Measurements from ENCODE around the gene INSYN2A.

The INSYN2A gene

DNA sequence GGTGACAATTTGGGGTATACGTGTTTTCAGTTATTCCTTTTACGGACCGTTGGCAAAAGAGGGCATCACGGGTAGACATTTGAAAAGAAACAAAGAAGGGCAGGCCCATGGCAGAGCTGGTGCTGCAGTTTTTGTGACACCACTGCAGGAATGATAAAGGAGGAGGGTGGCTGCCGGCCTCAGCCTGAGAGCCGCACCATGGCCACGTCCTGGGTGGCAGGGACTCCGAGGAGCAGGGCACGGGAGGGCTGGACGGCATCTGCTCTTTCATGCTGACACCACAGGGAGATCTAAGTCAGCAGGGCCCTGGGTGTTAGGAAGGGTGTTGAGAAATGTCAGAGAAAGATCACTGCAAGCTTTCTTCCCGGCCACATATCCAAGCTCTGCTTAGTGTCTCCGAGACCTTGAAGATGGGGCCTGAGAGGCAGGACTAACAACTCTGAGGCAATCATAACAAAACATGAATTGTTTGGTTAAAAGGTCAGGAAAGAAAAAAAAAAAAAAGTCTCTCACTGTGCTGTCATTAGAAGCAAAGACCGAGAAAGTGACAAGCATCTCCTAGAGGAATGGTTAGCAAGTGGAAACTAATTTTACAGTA, 36.6 kb downstream of the INSYN2A start:
- Histone ChIP-seq H3K4me3 (replicated peaks; ENCODE audit: insufficient read depth, low read length) (no peak overlapping the region), H3K27me3 (ENCODE audit: insufficient read depth, poor library complexity, severe bottlenecking) (no peaks in the 10 kb centered on the region)
- TF ChIP-seq GABPA (IDR thresholded peaks at IDR 0.05; ENCODE audit: low read depth): no peak
- TF ChIP-seq, protein P1, sequence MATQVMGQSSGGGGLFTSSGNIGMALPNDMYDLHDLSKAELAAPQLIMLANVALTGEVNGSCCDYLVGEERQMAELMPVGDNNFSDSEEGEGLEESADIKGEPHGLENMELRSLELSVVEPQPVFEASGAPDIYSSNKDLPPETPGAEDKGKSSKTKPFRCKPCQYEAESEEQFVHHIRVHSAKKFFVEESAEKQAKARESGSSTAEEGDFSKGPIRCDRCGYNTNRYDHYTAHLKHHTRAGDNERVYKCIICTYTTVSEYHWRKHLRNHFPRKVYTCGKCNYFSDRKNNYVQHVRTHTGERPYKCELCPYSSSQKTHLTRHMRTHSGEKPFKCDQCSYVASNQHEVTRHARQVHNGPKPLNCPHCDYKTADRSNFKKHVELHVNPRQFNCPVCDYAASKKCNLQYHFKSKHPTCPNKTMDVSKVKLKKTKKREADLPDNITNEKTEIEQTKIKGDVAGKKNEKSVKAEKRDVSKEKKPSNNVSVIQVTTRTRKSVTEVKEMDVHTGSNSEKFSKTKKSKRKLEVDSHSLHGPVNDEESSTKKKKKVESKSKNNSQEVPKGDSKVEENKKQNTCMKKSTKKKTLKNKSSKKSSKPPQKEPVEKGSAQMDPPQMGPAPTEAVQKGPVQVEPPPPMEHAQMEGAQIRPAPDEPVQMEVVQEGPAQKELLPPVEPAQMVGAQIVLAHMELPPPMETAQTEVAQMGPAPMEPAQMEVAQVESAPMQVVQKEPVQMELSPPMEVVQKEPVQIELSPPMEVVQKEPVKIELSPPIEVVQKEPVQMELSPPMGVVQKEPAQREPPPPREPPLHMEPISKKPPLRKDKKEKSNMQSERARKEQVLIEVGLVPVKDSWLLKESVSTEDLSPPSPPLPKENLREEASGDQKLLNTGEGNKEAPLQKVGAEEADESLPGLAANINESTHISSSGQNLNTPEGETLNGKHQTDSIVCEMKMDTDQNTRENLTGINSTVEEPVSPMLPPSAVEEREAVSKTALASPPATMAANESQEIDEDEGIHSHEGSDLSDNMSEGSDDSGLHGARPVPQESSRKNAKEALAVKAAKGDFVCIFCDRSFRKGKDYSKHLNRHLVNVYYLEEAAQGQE (IDR thresholded peaks at IDR 0.05; ENCODE audit: insufficient replicate concordance, low read depth): no peak

DNA sequence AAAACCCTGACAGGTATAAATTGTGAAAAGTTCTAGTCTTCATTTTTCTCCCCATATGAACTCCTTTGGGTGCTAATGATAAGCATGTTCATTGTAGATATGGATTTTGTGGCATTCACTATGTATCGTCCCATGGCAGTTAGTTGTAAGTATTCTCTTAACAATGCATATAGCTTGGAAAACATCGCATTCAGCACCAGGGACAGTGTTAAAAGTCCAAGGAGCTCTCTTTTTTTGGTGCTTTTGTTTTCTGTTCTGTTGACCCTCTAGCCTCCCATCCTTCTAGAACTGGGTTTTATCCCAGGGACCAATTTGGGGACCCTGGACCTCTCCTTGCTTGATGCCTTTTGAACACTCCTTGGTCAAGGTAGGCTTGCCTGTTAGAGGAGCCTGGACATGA, 37.7 kb downstream of the INSYN2A start:
- Histone ChIP-seq H3K4me3 (replicated peaks; ENCODE audit: insufficient read depth, low read length) (no peak overlapping the region), H3K27ac (replicated peaks) (no peak overlapping the region), H3K27me3 (ENCODE audit: insufficient read depth, poor library complexity, severe bottlenecking) (no peaks in the 10 kb centered on the region)
- no peak for DNase-seq (ENCODE audit: low read depth in 1 of 2, low spot score in 1 of 2)
- TF ChIP-seq GABPA (IDR thresholded peaks at IDR 0.05; ENCODE audit: low read depth) (no peak), SPI1 (IDR thresholded peaks at IDR 0.05; ENCODE audit: borderline replicate concordance, low read depth) (no peak)
- TF ChIP-seq, protein P1 (IDR thresholded peaks at IDR 0.05; ENCODE audit: insufficient replicate concordance, low read depth): peak; percentile 79
- TF ChIP-seq, protein P2, sequence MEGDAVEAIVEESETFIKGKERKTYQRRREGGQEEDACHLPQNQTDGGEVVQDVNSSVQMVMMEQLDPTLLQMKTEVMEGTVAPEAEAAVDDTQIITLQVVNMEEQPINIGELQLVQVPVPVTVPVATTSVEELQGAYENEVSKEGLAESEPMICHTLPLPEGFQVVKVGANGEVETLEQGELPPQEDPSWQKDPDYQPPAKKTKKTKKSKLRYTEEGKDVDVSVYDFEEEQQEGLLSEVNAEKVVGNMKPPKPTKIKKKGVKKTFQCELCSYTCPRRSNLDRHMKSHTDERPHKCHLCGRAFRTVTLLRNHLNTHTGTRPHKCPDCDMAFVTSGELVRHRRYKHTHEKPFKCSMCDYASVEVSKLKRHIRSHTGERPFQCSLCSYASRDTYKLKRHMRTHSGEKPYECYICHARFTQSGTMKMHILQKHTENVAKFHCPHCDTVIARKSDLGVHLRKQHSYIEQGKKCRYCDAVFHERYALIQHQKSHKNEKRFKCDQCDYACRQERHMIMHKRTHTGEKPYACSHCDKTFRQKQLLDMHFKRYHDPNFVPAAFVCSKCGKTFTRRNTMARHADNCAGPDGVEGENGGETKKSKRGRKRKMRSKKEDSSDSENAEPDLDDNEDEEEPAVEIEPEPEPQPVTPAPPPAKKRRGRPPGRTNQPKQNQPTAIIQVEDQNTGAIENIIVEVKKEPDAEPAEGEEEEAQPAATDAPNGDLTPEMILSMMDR (IDR thresholded peaks at IDR 0.05; ENCODE audit: insufficient read depth, low read length): no peak

More for the DNA sequence above, 36.6 kb downstream of the INSYN2A start:
- no peak overlapping the region for H3K27ac ChIP-seq (replicated peaks)
- no peak for DNase-seq (ENCODE audit: low read depth in 1 of 2, low spot score in 1 of 2)

DNA sequence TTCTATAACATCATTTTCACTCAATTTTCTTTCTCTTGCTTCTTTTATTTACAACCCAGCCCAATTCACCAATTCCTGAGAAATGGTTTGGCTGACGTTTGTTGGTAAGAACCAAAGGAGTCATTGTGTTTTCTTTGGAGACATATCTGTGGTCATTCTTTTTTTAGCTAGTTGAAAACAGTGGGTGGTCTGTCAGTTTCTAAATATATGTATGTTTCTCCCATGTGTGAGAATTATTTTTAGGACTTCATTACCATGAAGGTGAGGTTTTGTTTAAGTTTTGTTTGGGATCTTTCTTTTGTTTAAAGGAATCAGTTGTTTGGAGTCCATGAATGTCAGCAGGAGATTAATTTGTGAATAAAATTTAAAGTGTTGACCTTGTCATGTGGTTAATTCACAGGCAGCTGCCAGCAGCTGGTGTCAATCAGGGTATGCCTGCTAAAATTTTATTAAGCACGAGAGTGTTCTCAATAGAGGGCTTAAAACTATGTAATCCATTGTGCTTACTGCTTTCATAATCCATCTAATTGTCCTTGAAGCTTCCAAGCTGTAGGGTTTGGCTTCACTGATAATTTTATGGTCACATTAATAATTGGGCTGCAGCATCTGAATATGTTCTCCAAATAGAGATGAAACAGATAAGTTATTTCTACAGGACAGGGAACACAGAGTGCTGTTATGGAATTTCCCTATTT, 38.7 kb downstream of the INSYN2A start:
- H3K27me3 ChIP-seq (ENCODE audit: insufficient read depth, poor library complexity, severe bottlenecking): no peaks in the 10 kb centered on the region
- no peak for DNase-seq (ENCODE audit: low read depth in 1 of 2, low spot score in 1 of 2)
- no peak overlapping the region for H3K4me3 ChIP-seq (replicated peaks; ENCODE audit: insufficient read depth, low read length)
- no peak overlapping the region for H3K27ac ChIP-seq (replicated peaks)
- TF ChIP-seq, protein P1 (IDR thresholded peaks at IDR 0.05; ENCODE audit: insufficient replicate concordance, low read depth): no peak
- TF ChIP-seq, protein P2 (IDR thresholded peaks at IDR 0.05; ENCODE audit: insufficient read depth, low read length): no peak
- TF ChIP-seq SPI1 (IDR thresholded peaks at IDR 0.05; ENCODE audit: borderline replicate concordance, low read depth) (no peak), GABPA (IDR thresholded peaks at IDR 0.05; ENCODE audit: low read depth) (no peak), POLR2AphosphoS5 (IDR thresholded peaks at IDR 0.05; ENCODE audit: low read depth) (no peak)
